ENCODE results near the gene RAET1G. TPM values are rescaled to one million over a fixed set of nuclear protein-coding genes. Genes with fewer than 3 reads are reported as not detected.

Gene RAET1G
- total RNA-seq, 1 experiment from 2014 or later: 0.45 TPM

GRCh38 chr6:149891259-149891658 is 31.7 kb downstream of the RAET1G start:
- BruUV-seq (replicated peaks): no TSS peak
- POLR2A ChIA-PET (ENCODE audit: low non-redundant PET): interaction anchor here (0.6 kb wide), 1 partner anchor 284 kb away, joined by 3 read pairs; no protein-coding TSS in a partner anchor
- peaks cover 11% of the 10 kb centered on the region for H3K4me1 ChIP-seq (ENCODE audit: insufficient read depth, low read length, poor library complexity, severe bottlenecking)

GRCh38 chr6:149890629-149891045 is 32.3 kb downstream of the RAET1G start:
- CTCF ChIA-PET: no interaction called here
- Histone ChIP-seq H3K4me1 (ENCODE audit: insufficient read depth, low read length, poor library complexity, severe bottlenecking) (peaks cover 5% of the 10 kb centered on the region), H3K27ac (ENCODE audit: low read depth, low read length, poor library complexity, severe bottlenecking) (no peak overlapping the region), H3K27me3 (replicated peaks; ENCODE audit: insufficient read depth, low read depth, low read length, poor library complexity) (no peaks in the 10 kb centered on the region), H3K36me3 (ENCODE audit: insufficient read depth, low read length, poor library complexity, severe bottlenecking) (no peaks in the 10 kb centered on the region), H3K9me3 (ENCODE audit: low read depth, low read length, poor library complexity, severe bottlenecking) (no peaks in the 10 kb centered on the region), H3K4me3 (ENCODE audit: low read depth, low read length, poor library complexity, severe bottlenecking) (no peak overlapping the region)
- intact Hi-C loops (cut with micrococcal nuclease; ENCODE audit: unreplicated experiment): no loop called here
- no TSS peak for BruUV-seq (replicated peaks)
- POLR2A ChIA-PET (ENCODE audit: low non-redundant PET): no interaction called here
- no peak for DNase-seq (ENCODE audit: low spot score)
- TF ChIP-seq CTCF (conservative IDR thresholded peaks at IDR 0.05; ENCODE audit: low read depth, low read length) (no peak), EZH2 (IDR thresholded peaks at IDR 0.05; ENCODE audit: borderline replicate concordance, low read depth, low read length, poor library complexity, severe bottlenecking) (no peak)

More at GRCh38 chr6:149891259-149891658, 31.7 kb downstream of the RAET1G start:
- TF ChIP-seq EZH2 (IDR thresholded peaks at IDR 0.05; ENCODE audit: borderline replicate concordance, low read depth, low read length, poor library complexity, severe bottlenecking) (no peak), CTCF (conservative IDR thresholded peaks at IDR 0.05; ENCODE audit: low read depth, low read length) (no peak)
- Histone ChIP-seq H3K36me3 (ENCODE audit: insufficient read depth, low read length, poor library complexity, severe bottlenecking) (no peaks in the 10 kb centered on the region), H3K9me3 (ENCODE audit: low read depth, low read length, poor library complexity, severe bottlenecking) (no peaks in the 10 kb centered on the region), H3K27me3 (replicated peaks; ENCODE audit: insufficient read depth, low read depth, low read length, poor library complexity) (no peaks in the 10 kb centered on the region), H3K27ac (ENCODE audit: low read depth, low read length, poor library complexity, severe bottlenecking) (no peak overlapping the region), H3K4me3 (ENCODE audit: low read depth, low read length, poor library complexity, severe bottlenecking) (no peak overlapping the region)
- intact Hi-C loops (cut with micrococcal nuclease; ENCODE audit: unreplicated experiment): no loop called here
- DNase-seq (ENCODE audit: low spot score): no peak
- CTCF ChIA-PET: no interaction called here

- BruUV-seq (replicated peaks): no TSS peak
- Histone ChIP-seq H3K27me3 (replicated peaks; ENCODE audit: insufficient read depth, low read depth, low read length, poor library complexity) (no peaks in the 10 kb centered on the region), H3K9me3 (ENCODE audit: low read depth, low read length, poor library complexity, severe bottlenecking) (no peaks in the 10 kb centered on the region), H3K27ac (ENCODE audit: low read depth, low read length, poor library complexity, severe bottlenecking) (no peak overlapping the region), H3K36me3 (ENCODE audit: insufficient read depth, low read length, poor library complexity, severe bottlenecking) (no peaks in the 10 kb centered on the region), H3K4me3 (ENCODE audit: low read depth, low read length, poor library complexity, severe bottlenecking) (no peak overlapping the region), H3K4me1 (ENCODE audit: insufficient read depth, low read length, poor library complexity, severe bottlenecking) (no peaks in the 10 kb centered on the region)
- TF ChIP-seq EZH2 (IDR thresholded peaks at IDR 0.05; ENCODE audit: borderline replicate concordance, low read depth, low read length, poor library complexity, severe bottlenecking): no peak
- no peak for TF ChIP-seq CTCF (conservative IDR thresholded peaks at IDR 0.05; ENCODE audit: low read depth, low read length)
- intact Hi-C loops (cut with micrococcal nuclease; ENCODE audit: unreplicated experiment): no loop called here
- CTCF ChIA-PET: no interaction called here
- POLR2A ChIA-PET (ENCODE audit: low non-redundant PET): no interaction called here
- no peak for DNase-seq (ENCODE audit: low spot score)
These were observed 33.6 kb downstream of the RAET1G start for GRCh38 chr6:149889326-149889725.
